K562 (cell line): Measurements from ENCODE around the gene ZNF273. TPM values are rescaled to one million over a fixed set of nuclear protein-coding genes. Genes with fewer than 3 reads are reported as not detected.
"Not testable (repeated sequence)": the region's sequence is repeated elsewhere in the genome, so short reads cannot be mapped to it uniquely, and the experiment has no call there.

Experiments used
- ATAC-seq: fragments of 200-7000 bp; cut with Tn5 transposase; 3 replicates; pipeline ENCODE4 v1.9.1; 2020; ENCODE audit warnings: moderate library complexity
- BruUV-seq: library from RNA; stranded (reverse); fragments of 400-500 nt; replicated peaks from 2 replicates; lab custom pipeline; 2021; lab: Mats Ljungman, UMichigan
- CTCF ChIA-PET: fragments of 300-600 bp; formaldehyde crosslinking; extraction: SDS; loops from one replicate; lab custom pipeline; 2021; ENCODE audit warnings: low intra/inter-chr PET ratio; lab: Yijun Ruan, JAX
- POLR2A ChIA-PET: fragments of 300-600, 350-650 bp; sonication (Branson Sonifier 250); formaldehyde crosslinking; extraction: SDS; loops from one replicate; lab custom pipeline; 2021; ENCODE audit warnings: antibody characterized with exemption, inconsistent platforms; lab: Yijun Ruan, JAX
- DNase-seq, 4 experiments: peaks; one replicate each; pipeline versions ENCODE4 v3.0.0 to v3.0.0-alpha.2; 2011 to 2018; ENCODE audit warnings: low spot score in 3 of 4, mixed read lengths in 3 of 4; ENCODE audit errors: extremely low read depth in 1 of 4
- FAIRE-seq: peaks from 2 replicates; lab custom pipeline; 2011; peaks lifted over from hg19 to GRCh38; lab: Jason Lieb, UNC
- H2AFZ ChIP-seq: 2 replicates; pipeline ENCODE4 v1.6.0; 2011; ENCODE audit warnings: low read depth, low read length, control low read depth, inconsistent platforms
- H3K27ac ChIP-seq: fragments of 200-600 bp; 3 replicates; pipeline ENCODE4 v1.8.0; 2011; ENCODE audit warnings: low read depth, mild to moderate bottlenecking, control low read depth, inconsistent platforms, low read length, moderate library complexity, mixed read lengths; ENCODE audit errors: extremely low read depth
- H3K27me3 ChIP-seq, 2 experiments: fragments of 300-600 bp in 1 of 2; 2 replicates in 1 of 2; 3 replicates in 1 of 2; pipeline versions ENCODE4 v1.6.0 to v1.8.0; 2011; ENCODE audit warnings: inconsistent platforms in 2 of 2, low read length in 2 of 2, mild to moderate bottlenecking in 1 of 2, mixed read lengths in 1 of 2, moderate library complexity in 1 of 2; ENCODE audit not compliant: control insufficient read depth in 2 of 2, insufficient read depth in 2 of 2
- H3K36me3 ChIP-seq: fragments of 300-600 bp; 3 replicates; pipeline ENCODE4 v1.8.0; 2011; ENCODE audit warnings: mild to moderate bottlenecking, low read length, inconsistent platforms; ENCODE audit not compliant: control insufficient read depth, insufficient read depth
- H3K4me1 ChIP-seq, 2 experiments: fragments of 200-600 bp in 1 of 2; replicated peaks in 1 of 2; 2 replicates in 1 of 2; 3 replicates in 1 of 2; pipeline versions ENCODE4 v1.5.1 to v1.8.0; 2011; ENCODE audit warnings: inconsistent platforms in 2 of 2, low read length in 2 of 2, mild to moderate bottlenecking in 1 of 2, mixed read lengths in 1 of 2, moderate library complexity in 1 of 2; ENCODE audit not compliant: control insufficient read depth in 2 of 2, insufficient read depth in 2 of 2
- H3K4me2 ChIP-seq: 2 replicates; pipeline ENCODE4 v1.6.1; 2011; ENCODE audit warnings: low read length, control low read depth, inconsistent platforms, mixed read lengths; ENCODE audit not compliant: insufficient read depth
- H3K4me3 ChIP-seq: fragments of 200-600 bp; sonication (generic), shearing (Covaris generic); 2 replicates; pipeline ENCODE4 v1.5.1; 2016; ENCODE audit warnings: control low read depth, inconsistent platforms
- H3K79me2 ChIP-seq: fragments of 200-600 bp; 3 replicates; pipeline ENCODE4 v1.8.0; 2011; ENCODE audit warnings: low read length, inconsistent platforms; ENCODE audit not compliant: control insufficient read depth, insufficient read depth
- H3K9ac ChIP-seq, 2 experiments: 2 replicates each; pipeline versions ENCODE4 v1.6.0 to v1.6.1; 2011; ENCODE audit warnings: low read depth in 2 of 2, low read length in 2 of 2, control low read depth in 1 of 2, inconsistent platforms in 1 of 2, mild to moderate bottlenecking in 1 of 2, mixed read lengths in 1 of 2; ENCODE audit not compliant: insufficient read depth in 1 of 2
- H3K9me1 ChIP-seq: one replicate; pipeline ENCODE4 v1.6.0; 2011; ENCODE audit warnings: inconsistent platforms, mild to moderate bottlenecking, low read length, moderate library complexity; ENCODE audit not compliant: control insufficient read depth, insufficient read depth
- H3K9me3 ChIP-seq: replicated peaks from 2 replicates; pipeline ENCODE4 v1.5.1; 2011; ENCODE audit warnings: low read depth, low read length, inconsistent platforms; ENCODE audit not compliant: control insufficient read depth, insufficient read depth
- H4K20me1 ChIP-seq: replicated peaks from 2 replicates; pipeline ENCODE4 v1.6.1; 2011; ENCODE audit warnings: low read length, inconsistent platforms, mixed read lengths; ENCODE audit not compliant: control insufficient read depth, insufficient read depth
- TAL1 ChIP-seq: fragments of 450-650 bp; IDR thresholded peaks from 2 replicates; pipeline ENCODE4 v1.6.1; 2016; ENCODE audit warnings: mild to moderate bottlenecking
- TRIM24 ChIP-seq, 2 experiments: fragments of 450-650 bp; IDR thresholded peaks; 2 replicates each; pipeline ENCODE4 v1.6.1; 2016
- WGBS: fragments of 100-300 bp; shearing (Covaris generic); methylation state at CpG from one replicate; pipeline ENCODE4 v1.1.6; 2016; ENCODE audit warnings: low coverage, mixed read lengths; ENCODE audit not compliant: insufficient coverage; ENCODE audit errors: missing lambda C conversion rate; 5-methylcytosine and 5-hydroxymethylcytosine counted together
- in situ Hi-C: fragments of 300-500 bp; cut with MboI; formaldehyde crosslinking; loops from 4 replicates; pipeline ENCODE4 v1.15.0; 2018; ENCODE audit warnings: inconsistent platforms, mixed read lengths
- intact Hi-C: fragments of 100-400 bp; cut with micrococcal nuclease; formaldehyde crosslinking; loops from 2 replicates; pipeline ENCODE4 v1.14.2; 2022
- polyA plus RNA-seq, 8 experiments: library from polyadenylated mRNA; depleted of rRNA in 4 of 8; stranded (reverse) in 5 of 8; unstranded in 3 of 8; fragments of >200 nt; fragmentation: Nextera tagmentation in 2 of 8; fragmentation: Illumina TruSeq in 1 of 8; extraction: Ambion mirVana in 2 of 8; extraction: Trizol in 1 of 8; gene quantifications; 2 replicates each; pipeline versions ENCODE4 v1.2.1 to v1.2.3, GENCODE V29; 2011 to 2014; ENCODE audit warnings: inconsistent platforms in 1 of 8, missing spikeins in 1 of 8
- total RNA-seq, 7 experiments: library from RNA; depleted of rRNA in 6 of 7; stranded (reverse); fragments of >200 nt in 6 of 7; fragmentation: Illumina TruSeq in 2 of 7; extraction: Trizol in 2 of 7; gene quantifications; 2 replicates each; pipeline versions ENCODE4 v1.2.1 to v1.2.3, GENCODE V29; 2011 to 2021; ENCODE audit warnings: low replicate concordance in 1 of 7

The ZNF273 gene
- total and polyA plus RNA-seq, 9 of the 15 experiments (the other 6 are each of a cell fraction or from before 2014, with no cell fraction given): 13.3 to 37.0 (median 20.7) TPM

- intact Hi-C loops: loop anchor here (5.0 kb wide), 2 partner anchors 46 to 311 kb away; partner anchors contain the start of gene ZNF273
- peak; percentile 11; the same call in 1 of the 2 replicates for TF ChIP-seq TAL1
- peak; percentile 44 to 49; a peak in 1 of 4 replicates for TF ChIP-seq TRIM24 (IDR thresholded peaks at IDR 0.05)
- POLR2A ChIA-PET, H3K4me2 ChIP-seq, H3K4me3 ChIP-seq, H2AFZ ChIP-seq, H3K9ac ChIP-seq, H3K79me2 ChIP-seq, CTCF ChIA-PET, ATAC-seq, H3K27ac ChIP-seq, FAIRE-seq, BruUV-seq, H3K9me1 ChIP-seq, H3K36me3 ChIP-seq, H4K20me1 ChIP-seq, DNase-seq, H3K27me3 ChIP-seq: not testable (repeated sequence)
- H3K4me1 ChIP-seq: peaks cover 21 to 33% of the 10 kb centered on the region in 2 experiments
- 58% methylated on average over 1 of the region's 1 CpG for WGBS
- peaks cover 17% of the 10 kb centered on the region for H3K9me3 ChIP-seq
- in situ Hi-C loops: loop anchor here (5.0 kb wide), 1 partner anchor 274 kb away; no protein-coding TSS in a partner anchor
These were observed 45.7 kb downstream of the ZNF273 start for GRCh38 chr7:64948774-64949173.

- H3K4me3 ChIP-seq, H3K27ac ChIP-seq, H3K79me2 ChIP-seq, DNase-seq, H4K20me1 ChIP-seq, BruUV-seq, H3K27me3 ChIP-seq, H3K4me2 ChIP-seq, in situ Hi-C loops, FAIRE-seq, H3K9me1 ChIP-seq, H3K36me3 ChIP-seq, H2AFZ ChIP-seq, H3K9ac ChIP-seq, ATAC-seq: not testable (repeated sequence)
- ChIA-PET CTCF (interaction anchor here (0.7 kb wide), 1 partner anchor 358 kb away, joined by 4 read pairs; no protein-coding TSS in a partner anchor), POLR2A (interaction anchor here (0.7 kb wide), 1 partner anchor 9 kb away, joined by 3 read pairs; no protein-coding TSS in a partner anchor)
- 71% methylated on average over 9 of the region's 9 CpGs for WGBS
- peaks cover 20% of the 10 kb centered on the region for H3K9me3 ChIP-seq
- intact Hi-C loops: loop anchor here (2.0 to 10.0 kb wide), 4 partner anchors 47 to 524 kb away; no protein-coding TSS in a partner anchor
- peaks cover 8 to 21% of the 10 kb centered on the region in 2 experiments; a peak in 4 of 5 replicates for H3K4me1 ChIP-seq
These were observed 47.6 kb downstream of the ZNF273 start for GRCh38 chr7:64950673-64951072.
